ENCODE results near the gene PPP2R5D. TPM values are rescaled to one million over a fixed set of nuclear protein-coding genes. Genes with fewer than 3 reads are reported as not detected.

Gene PPP2R5D
- total and polyA plus RNA-seq, 4 donors: 42.9 to 86.8 (median 68.4) TPM

DNA sequence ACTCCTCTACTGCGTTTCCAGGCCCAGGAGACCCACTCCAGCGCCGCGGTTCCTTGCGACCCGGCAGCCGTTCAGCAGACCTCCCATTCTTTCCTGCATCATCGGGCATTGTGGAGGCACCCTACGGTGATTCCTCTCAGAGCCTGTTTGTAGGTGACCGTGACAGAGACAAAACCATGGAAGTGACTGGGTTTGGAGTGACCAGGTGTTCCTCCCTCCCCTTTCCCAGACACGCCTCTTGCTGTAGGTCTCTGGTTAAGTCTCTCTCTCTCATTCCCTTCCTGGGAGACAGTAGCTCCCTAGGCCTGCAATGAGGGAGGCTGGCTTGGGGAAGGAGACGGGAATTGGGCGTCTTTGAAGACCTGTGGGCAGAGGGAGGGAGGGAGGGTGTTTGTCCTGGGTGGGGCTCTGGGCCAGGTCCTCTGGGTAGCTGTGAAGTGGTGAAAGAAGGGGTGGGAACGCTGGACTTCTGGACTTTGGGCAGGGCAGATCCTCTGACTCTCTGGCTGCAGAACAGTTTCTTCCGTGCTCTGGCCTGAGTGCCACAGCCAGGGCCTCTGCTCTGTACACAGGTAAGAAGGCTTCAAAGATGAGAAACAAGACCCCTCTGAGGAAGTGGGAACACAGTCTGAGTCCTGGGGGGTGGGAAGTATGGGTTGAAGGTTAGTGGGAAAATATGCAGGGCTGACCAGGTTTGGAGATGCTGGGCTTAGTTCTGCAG lies 75.8 kb downstream of the PPP2R5D start:
- Histone ChIP-seq H3K9me3 (ENCODE audit: control insufficient read depth, insufficient read depth, low read length) (no peaks in the 10 kb centered on the region), H3K4me3 (ENCODE audit: low read depth, low read length) (peak overlapping the region; percentile 99), H3K27me3 (ENCODE audit: control insufficient read depth, insufficient read depth, low read length) (no peaks in the 10 kb centered on the region), H3K27ac (ENCODE audit: low read depth, low read length) (peak overlapping the region; percentile 89), H3K4me1 (ENCODE audit: control insufficient read depth, insufficient read depth, low read length) (peaks cover 12% of the 10 kb centered on the region), H3K36me3 (ENCODE audit: control insufficient read depth, insufficient read depth, low read length) (peaks cover 61% of the 10 kb centered on the region)
- DNase-seq (ENCODE audit: low read depth in 4 of 6, low spot score in 6 of 6): no peak
- 10% methylated on average over 12 of the region's 15 CpGs for WGBS (ENCODE audit: insufficient coverage)

DNA sequence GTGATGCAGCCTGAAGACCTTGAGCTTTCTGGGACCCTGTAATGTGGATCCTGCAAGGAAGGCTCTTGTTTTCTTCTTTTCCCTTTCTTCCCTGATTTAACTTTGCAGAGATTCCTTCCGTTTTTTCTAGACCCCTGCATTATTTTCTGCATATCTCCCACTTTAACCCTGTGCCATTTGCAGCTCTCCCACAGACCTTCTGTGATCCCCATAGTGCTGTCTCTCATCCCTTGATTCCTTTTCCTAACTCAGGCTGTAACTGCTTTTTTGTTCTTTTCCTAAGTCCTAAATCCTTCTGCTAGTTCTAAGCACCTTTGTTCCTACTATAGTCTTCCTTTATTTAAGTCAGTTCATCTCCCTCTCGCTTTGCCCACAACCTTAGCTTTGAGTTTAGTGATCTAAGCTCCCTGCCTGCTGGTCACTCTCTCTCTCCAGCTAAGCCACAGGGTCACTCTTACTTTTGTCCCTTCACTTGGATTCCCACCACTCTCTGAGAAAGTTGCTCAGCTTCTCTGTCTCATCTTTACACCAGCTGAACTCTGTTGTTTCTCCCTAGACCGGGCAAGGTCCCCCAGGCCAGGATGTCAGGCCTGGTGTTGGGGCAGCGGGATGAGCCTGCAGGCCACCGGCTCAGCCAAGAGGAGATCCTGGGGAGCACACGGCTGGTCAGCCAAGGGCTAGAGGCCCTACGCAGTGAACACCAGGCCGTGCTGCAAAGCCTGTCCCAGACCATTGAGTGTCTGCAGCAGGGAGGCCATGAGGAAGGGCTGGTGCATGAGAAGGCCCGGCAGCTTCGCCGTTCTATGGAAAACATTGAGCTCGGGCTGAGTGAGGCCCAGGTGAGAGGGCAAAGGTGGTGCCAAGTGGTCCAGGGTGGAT lies 76.6 kb downstream of the PPP2R5D start:
- Histone ChIP-seq H3K4me3 (ENCODE audit: low read depth, low read length) (no peak overlapping the region), H3K9me3 (ENCODE audit: control insufficient read depth, insufficient read depth, low read length) (no peaks in the 10 kb centered on the region), H3K36me3 (ENCODE audit: control insufficient read depth, insufficient read depth, low read length) (peaks cover 61% of the 10 kb centered on the region), H3K27ac (ENCODE audit: low read depth, low read length) (no peak overlapping the region), H3K4me1 (ENCODE audit: control insufficient read depth, insufficient read depth, low read length) (peaks cover 12% of the 10 kb centered on the region), H3K27me3 (ENCODE audit: control insufficient read depth, insufficient read depth, low read length) (no peaks in the 10 kb centered on the region)
- 92% methylated on average over 12 of the region's 12 CpGs for WGBS (ENCODE audit: insufficient coverage)
- no peak for DNase-seq (ENCODE audit: low read depth in 4 of 6, low spot score in 6 of 6)

DNA sequence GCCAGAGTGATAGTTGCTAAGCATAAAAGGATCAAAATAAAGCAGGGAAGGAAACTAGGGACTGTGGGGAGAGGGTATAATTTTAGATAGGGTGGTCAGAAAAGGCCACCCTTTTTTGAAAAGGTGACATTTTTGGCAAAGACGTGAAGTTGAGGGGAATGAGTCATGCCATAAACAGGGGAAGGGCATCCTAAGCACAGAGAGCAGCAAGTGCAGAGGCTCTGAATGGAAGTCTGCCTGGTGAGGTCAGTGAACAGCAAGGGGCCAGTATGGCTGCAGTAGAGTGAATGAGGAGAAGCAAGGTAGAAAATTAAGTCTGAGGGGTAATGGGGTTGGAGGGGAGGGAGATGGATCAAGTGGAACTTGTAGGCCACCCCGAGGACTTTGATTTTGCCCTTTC lies 77.5 kb downstream of the PPP2R5D start:
- Histone ChIP-seq H3K4me3 (ENCODE audit: low read depth, low read length) (no peak overlapping the region), H3K27me3 (ENCODE audit: control insufficient read depth, insufficient read depth, low read length) (no peaks in the 10 kb centered on the region), H3K27ac (ENCODE audit: low read depth, low read length) (no peak overlapping the region), H3K9me3 (ENCODE audit: control insufficient read depth, insufficient read depth, low read length) (no peaks in the 10 kb centered on the region), H3K36me3 (ENCODE audit: control insufficient read depth, insufficient read depth, low read length) (peaks cover 64% of the 10 kb centered on the region), H3K4me1 (ENCODE audit: control insufficient read depth, insufficient read depth, low read length) (peaks cover 12% of the 10 kb centered on the region)
- WGBS (ENCODE audit: insufficient coverage): 92% methylated on average over 2 of the region's 2 CpGs
- DNase-seq (ENCODE audit: low read depth in 4 of 6, low spot score in 6 of 6): no peak

Other genes starting within 250 kb of the PPP2R5D start
- 10 to 100 TPM; 32.8 to 35.8 TPM for gene TBCC, start 238.5 kb upstream of the PPP2R5D start, total RNA-seq
- gene TBCC, start 238.5 kb upstream of the PPP2R5D start, polyA plus RNA-seq (ENCODE audit: insufficient read length in 2 of 2): 10 to 100 TPM; 24.3 to 26.1 TPM
- 10 to 100 TPM; 13.1 to 17.0 TPM for gene BICRAL, start 202.5 kb upstream of the PPP2R5D start, total RNA-seq
- 10 to 100 TPM; 13.7 to 14.0 TPM for gene BICRAL, start 202.5 kb upstream of the PPP2R5D start, polyA plus RNA-seq (ENCODE audit: insufficient read length in 2 of 2)
- 100 to 1,000 TPM; 105 to 117 TPM for gene RPL7L1, start 105.0 kb upstream of the PPP2R5D start, total RNA-seq
- 100 to 1,000 TPM; 105 to 111 TPM for gene RPL7L1, start 105.0 kb upstream of the PPP2R5D start, polyA plus RNA-seq (ENCODE audit: insufficient read length in 2 of 2)
- gene PTCRA, start 68.5 kb upstream of the PPP2R5D start, total RNA-seq: under 1 TPM in 1 of 2 donors, not detected in 1; 0.50 TPM
- gene PTCRA, start 68.5 kb upstream of the PPP2R5D start, polyA plus RNA-seq (ENCODE audit: insufficient read length in 2 of 2): under 1 TPM in 1 of 2 donors, not detected in 1; 0.29 TPM
- 10 to 100 TPM; 20.5 to 35.3 TPM for gene CNPY3, start 55.1 kb upstream of the PPP2R5D start, total RNA-seq
- gene CNPY3, start 55.1 kb upstream of the PPP2R5D start, polyA plus RNA-seq (ENCODE audit: insufficient read length in 2 of 2): 10 to 100 TPM; 51.0 to 60.3 TPM
- gene GNMT, start 23.8 kb upstream of the PPP2R5D start, total RNA-seq: under 1 TPM; 0.20 to 0.99 TPM
- gene GNMT, start 23.8 kb upstream of the PPP2R5D start, polyA plus RNA-seq (ENCODE audit: insufficient read length in 2 of 2): 1 to 10 TPM; 2.6 to 5.1 TPM
- gene PEX6, start 5.4 kb upstream of the PPP2R5D start, total RNA-seq: 10 to 100 TPM; 17.7 to 21.1 TPM
- gene PEX6, start 5.4 kb upstream of the PPP2R5D start, polyA plus RNA-seq (ENCODE audit: insufficient read length in 2 of 2): 10 to 100 TPM; 26.7 to 29.5 TPM
- gene MEA1, start 29.4 kb downstream of the PPP2R5D start, total RNA-seq: 100 to 1,000 TPM in 1 of 2 donors, 10 to 100 TPM in 1; 31.5 to 106 TPM
- 100 to 1,000 TPM; 105 to 109 TPM for gene MEA1, start 29.4 kb downstream of the PPP2R5D start, polyA plus RNA-seq (ENCODE audit: insufficient read length in 2 of 2)
- gene KLHDC3, start 29.7 kb downstream of the PPP2R5D start, total RNA-seq: 100 to 1,000 TPM; 106 to 121 TPM
- 100 to 1,000 TPM; 133 to 136 TPM for gene KLHDC3, start 29.7 kb downstream of the PPP2R5D start, polyA plus RNA-seq (ENCODE audit: insufficient read length in 2 of 2)
- 10 to 100 TPM; 51.8 to 71.2 TPM for gene RRP36, start 37.1 kb downstream of the PPP2R5D start, total RNA-seq
- gene RRP36, start 37.1 kb downstream of the PPP2R5D start, polyA plus RNA-seq (ENCODE audit: insufficient read length in 2 of 2): 10 to 100 TPM; 71.7 to 74.4 TPM
- gene CUL7, start 69.3 kb downstream of the PPP2R5D start, total RNA-seq: 10 to 100 TPM; 15.2 to 36.1 TPM
- gene CUL7, start 69.3 kb downstream of the PPP2R5D start, polyA plus RNA-seq (ENCODE audit: insufficient read length in 2 of 2): 10 to 100 TPM; 21.1 to 24.4 TPM
- 10 to 100 TPM; 11.8 to 29.7 TPM for gene MRPL2, start 74.9 kb downstream of the PPP2R5D start, total RNA-seq
- gene MRPL2, start 74.9 kb downstream of the PPP2R5D start, polyA plus RNA-seq (ENCODE audit: insufficient read length in 2 of 2): 10 to 100 TPM; 50.3 to 57.1 TPM
- gene KLC4, start 75.1 kb downstream of the PPP2R5D start, total RNA-seq: 10 to 100 TPM; 23.4 to 49.9 TPM
- gene KLC4, start 75.1 kb downstream of the PPP2R5D start, polyA plus RNA-seq (ENCODE audit: insufficient read length in 2 of 2): 10 to 100 TPM; 42.8 to 77.4 TPM
- 100 to 1,000 TPM in 1 of 2 donors, 10 to 100 TPM in 1; 43.7 to 126 TPM for gene PTK7, start 91.7 kb downstream of the PPP2R5D start, total RNA-seq
- gene PTK7, start 91.7 kb downstream of the PPP2R5D start, polyA plus RNA-seq (ENCODE audit: insufficient read length in 2 of 2): 10 to 100 TPM; 61.9 to 89.6 TPM
- 10 to 100 TPM in 1 of 2 donors, 1 to 10 TPM in 1; 6.8 to 17.7 TPM for gene SRF, start 186.7 kb downstream of the PPP2R5D start, total RNA-seq
- 10 to 100 TPM; 20.2 to 21.7 TPM for gene SRF, start 186.7 kb downstream of the PPP2R5D start, polyA plus RNA-seq (ENCODE audit: insufficient read length in 2 of 2)
- gene CUL9, start 197.6 kb downstream of the PPP2R5D start, total RNA-seq: 10 to 100 TPM; 20.8 to 43.2 TPM
- 10 to 100 TPM; 42.2 to 68.5 TPM for gene CUL9, start 197.6 kb downstream of the PPP2R5D start, polyA plus RNA-seq (ENCODE audit: insufficient read length in 2 of 2)
- gene DNPH1, start 244.9 kb downstream of the PPP2R5D start, total RNA-seq: 10 to 100 TPM; 18.1 to 70.6 TPM
- gene DNPH1, start 244.9 kb downstream of the PPP2R5D start, polyA plus RNA-seq (ENCODE audit: insufficient read length in 2 of 2): 10 to 100 TPM; 63.9 to 70.1 TPM